HEK293 (cell line): Measurements from ENCODE around the gene PTH1R.

Experiments
- CTCF ChIA-PET: fragments of 350-600 bp; formaldehyde crosslinking; extraction: SDS; loops from one replicate; lab custom pipeline; 2021; ENCODE audit warnings: antibody characterized with exemption; lab: Yijun Ruan, JAX
- POLR2A ChIA-PET: fragments of 300-600 bp; formaldehyde crosslinking; extraction: SDS; loops from one replicate; lab custom pipeline; 2020; ENCODE audit warnings: antibody characterized with exemption, inconsistent platforms; lab: Yijun Ruan, JAX
- H3K27ac ChIP-seq: fragments of 200-500 bp; sonication (Bioruptor generic); 2 replicates; pipeline ENCODE4 v1.5.1; 2014; ENCODE audit warnings: low read depth, low read length, control low read depth, inconsistent platforms; ENCODE audit errors: extremely low read depth
- H3K36me3 ChIP-seq, 2 experiments: fragments of 200-500 bp in 1 of 2; sonication (Bioruptor generic) in 1 of 2; 1 replicate in 1 of 2; 2 replicates in 1 of 2; pipeline ENCODE4 v1.5.1; 2014 to 2017; ENCODE audit warnings: inconsistent platforms in 2 of 2, low read length in 2 of 2; ENCODE audit not compliant: control insufficient read depth in 2 of 2, insufficient read depth in 1 of 2
- H3K4me1 ChIP-seq: fragments of 200-500 bp; sonication (Bioruptor generic); 2 replicates; pipeline ENCODE4 v1.5.1; 2014; ENCODE audit warnings: mild to moderate bottlenecking, low read length, inconsistent platforms; ENCODE audit not compliant: control insufficient read depth, insufficient read depth
- H3K4me3 ChIP-seq: 2 replicates; pipeline ENCODE4 v1.5.1; 2011; ENCODE audit warnings: low read depth, mild to moderate bottlenecking, control low read depth, low read length, moderate library complexity
- H3K9me3 ChIP-seq: fragments of 200-500 bp; sonication (Bioruptor generic); 2 replicates; pipeline ENCODE4 v1.5.1; 2014; ENCODE audit warnings: low read depth, low read length, inconsistent platforms; ENCODE audit not compliant: control insufficient read depth, insufficient read depth
- GFI1B ChIP-seq: fragments of 450-650 bp; formaldehyde crosslinking; IDR thresholded peaks from 2 replicates; pipeline ENCODE4 v1.5.1; 2016; ENCODE audit warnings: missing biosample characterization, missing genetic modification characterization
- KLF10 ChIP-seq: fragments of 450-650 bp; IDR thresholded peaks from 2 replicates; pipeline ENCODE4 v1.5.1; 2018; ENCODE audit warnings: missing biosample characterization, mild to moderate bottlenecking, missing genetic modification characterization
- KLF8 ChIP-seq: fragments of 450-650 bp; formaldehyde crosslinking; IDR thresholded peaks from 2 replicates; pipeline ENCODE4 v1.5.1; 2016; ENCODE audit warnings: missing biosample characterization, missing genetic modification characterization
- MEIS1 ChIP-seq: sonication (generic); formaldehyde crosslinking; IDR thresholded peaks from 2 replicates; pipeline ENCODE4 v1.8.1; 2022; ENCODE audit warnings: missing genetic modification reagents, mild to moderate bottlenecking, borderline replicate concordance
- REST ChIP-seq: fragments of 450-650 bp; formaldehyde crosslinking; IDR thresholded peaks from 2 replicates; pipeline ENCODE4 v1.5.1; 2016; ENCODE audit warnings: missing biosample characterization, missing genetic modification characterization
- SETDB1 ChIP-seq: IDR thresholded peaks from one replicate; pipeline ENCODE4 v1.6.1; 2017; ENCODE audit warnings: mild to moderate bottlenecking, low read length, moderate library complexity, mixed read lengths; ENCODE audit not compliant: insufficient read length
- ZBTB7A ChIP-seq: fragments of 450-650 bp; formaldehyde crosslinking; IDR thresholded peaks from 2 replicates; pipeline ENCODE4 v1.5.1; 2016; ENCODE audit warnings: low read depth, missing biosample characterization, missing genetic modification characterization
- ZFP3 ChIP-seq: fragments of 450-650 bp; formaldehyde crosslinking; IDR thresholded peaks from 2 replicates; pipeline ENCODE4 v1.5.1; 2016; ENCODE audit warnings: low read depth, missing biosample characterization, missing genetic modification characterization
- ZNF121 ChIP-seq: fragments of 450-650 bp; formaldehyde crosslinking; IDR thresholded peaks from 2 replicates; pipeline ENCODE4 v1.5.1; 2016; ENCODE audit warnings: missing biosample characterization, missing genetic modification characterization
- ZNF138 ChIP-seq: fragments of 450-650 bp; formaldehyde crosslinking; IDR thresholded peaks from 2 replicates; pipeline ENCODE4 v1.5.1; 2016; ENCODE audit warnings: missing biosample characterization, missing genetic modification characterization, borderline replicate concordance
- ZNF221 ChIP-seq: fragments of 450-650 bp; formaldehyde crosslinking; IDR thresholded peaks from 2 replicates; pipeline ENCODE4 v1.5.1; 2017; ENCODE audit warnings: missing biosample characterization, missing genetic modification characterization, borderline replicate concordance
- ZNF24 ChIP-seq: fragments of 450-650 bp; formaldehyde crosslinking; IDR thresholded peaks from 2 replicates; pipeline ENCODE4 v1.5.1; 2016; ENCODE audit warnings: missing biosample characterization, missing genetic modification characterization
- ZNF292 ChIP-seq: fragments of 450-650 bp; formaldehyde crosslinking; IDR thresholded peaks from 2 replicates; pipeline ENCODE4 v1.5.1; 2016; ENCODE audit warnings: low read depth, missing biosample characterization, missing genetic modification characterization, borderline replicate concordance
- ZNF341 ChIP-seq: fragments of 450-650 bp; formaldehyde crosslinking; IDR thresholded peaks from 2 replicates; pipeline ENCODE4; 2016; ENCODE audit warnings: low read depth, missing biosample characterization, missing genetic modification characterization
- ZNF510 ChIP-seq: fragments of 450-650 bp; formaldehyde crosslinking; IDR thresholded peaks from 2 replicates; pipeline ENCODE4 v1.5.1; 2018; ENCODE audit warnings: mild to moderate bottlenecking, missing genetic modification characterization, missing biosample characterization; ENCODE audit not compliant: insufficient replicate concordance
- ZNF549 ChIP-seq: fragments of 450-650 bp; IDR thresholded peaks from 2 replicates; pipeline ENCODE4 v1.5.1; 2018; ENCODE audit warnings: missing biosample characterization, missing genetic modification characterization, mild to moderate bottlenecking, inconsistent platforms, moderate library complexity
- ZNF624 ChIP-seq: fragments of 450-650 bp; formaldehyde crosslinking; IDR thresholded peaks from 2 replicates; pipeline ENCODE4 v1.5.1; 2017; ENCODE audit warnings: missing biosample characterization, missing genetic modification characterization
- ZNF768 ChIP-seq: fragments of 450-650 bp; formaldehyde crosslinking; IDR thresholded peaks from 2 replicates; pipeline ENCODE4 v1.5.1; 2018; ENCODE audit warnings: missing biosample characterization, mild to moderate bottlenecking, missing genetic modification characterization
- ZNF843 ChIP-seq: fragments of 450-650 bp; formaldehyde crosslinking; IDR thresholded peaks from 2 replicates; pipeline ENCODE4 v1.5.1; 2016; ENCODE audit warnings: missing biosample characterization, missing genetic modification characterization

PTH1R gene

GRCh38 chr3:46927718-46928073 lies 50.2 kb downstream of the PTH1R start:
- peaks cover 3 to 71% of the 10 kb centered on the region in 2 experiments; a peak in 2 of 3 replicates for H3K36me3 ChIP-seq
- ChIA-PET POLR2A (no interaction called here), CTCF (interaction anchor here (0.6 to 1.1 kb wide), 3 partner anchors 18 to 82 kb away, joined by 3 to 6 read pairs (median 4); no protein-coding TSS in a partner anchor)
- no peak overlapping the region for H3K4me3 ChIP-seq
- H3K4me1 ChIP-seq, result peaks cover 3% of the 10 kb centered on the region; the same call in 1 of the 2 replicates
- TF ChIP-seq KLF10 (tag by site-specific recombination) (no peak), ZNF24 (tag by site-specific recombination) (no peak), ZNF121 (tag by site-specific recombination) (no peak), ZNF768 (tag by site-specific recombination) (no peak), ZBTB7A (no peak), ZNF341 (tag by site-specific recombination) (no peak), GFI1B (tag by site-specific recombination) (no peak), ZNF549 (tag by site-specific recombination) (no peak), REST (tag by site-specific recombination) (no peak), ZNF292 (tag by site-specific recombination) (no peak), MEIS1 (CRISPR knock-in tag) (no peak), ZNF843 (tag by site-specific recombination) (no peak), ZNF221 (no peak), ZNF138 (no peak), SETDB1 (no peak), ZNF624 (no peak)
- TF ChIP-seq, all 188 proteins: peak for 0
- no peak overlapping the region for H3K27ac ChIP-seq
- H3K9me3 ChIP-seq, result no peaks in the 10 kb centered on the region

GRCh38 chr3:46928282-46928681 lies 50.8 kb downstream of the PTH1R start:
- Histone ChIP-seq H3K27ac (no peak overlapping the region), H3K4me3 (no peak overlapping the region), H3K4me1 (peaks cover 3% of the 10 kb centered on the region; the same call in 1 of the 2 replicates), H3K36me3 (peaks cover 0 to 65% of the 10 kb centered on the region in 2 experiments; a peak in 2 of 3 replicates), H3K9me3 (no peaks in the 10 kb centered on the region)
- POLR2A ChIA-PET, result no interaction called here
- no peak for TF ChIP-seq ZFP3 (tag by site-specific recombination)
- TF ChIP-seq KLF8 (tag by site-specific recombination), result no peak
- TF ChIP-seq REST (tag by site-specific recombination), result no peak
- no peak for TF ChIP-seq ZNF510 (tag by site-specific recombination)
- CTCF ChIA-PET, result interaction anchor here (0.8 kb wide), 1 partner anchor 19 kb away, joined by 3 read pairs; no protein-coding TSS in a partner anchor
